SK-N-MC (cell line): ENCODE measurements around the gene SAA2.
"Not testable (repeated sequence)": the region's sequence is repeated elsewhere in the genome, so short reads cannot be mapped to it uniquely, and the experiment has no call there.

ENCODE experiments used
- DNase-seq: peaks from one replicate; pipeline ENCODE4 v3.0.0-alpha.2; 2011; ENCODE audit warnings: low read depth, low spot score
- H3K27ac ChIP-seq: fragments of 200-600 bp; sonication (generic); 2 replicates; pipeline ENCODE4 v1.5.1; 2016; ENCODE audit warnings: mixed run types
- H3K36me3 ChIP-seq: fragments of 200-600 bp; sonication (generic); 2 replicates; pipeline ENCODE4 v1.6.1; 2017; ENCODE audit warnings: antibody characterized with exemption, low read length, mixed read lengths; ENCODE audit not compliant: insufficient read depth
- H3K4me3 ChIP-seq: fragments of 200-600 bp; sonication (generic); 2 replicates; pipeline ENCODE4 v1.5.1; 2016
- H3K9ac ChIP-seq: fragments of 200-600 bp; sonication (generic); 2 replicates; pipeline ENCODE4 v1.8.0; 2017; ENCODE audit warnings: mixed run types, mixed read lengths; ENCODE audit not compliant: insufficient read length
- H3K9me3 ChIP-seq: fragments of 200-600 bp; sonication (generic); 2 replicates; pipeline ENCODE4 v1.6.1; 2017; ENCODE audit warnings: low read depth, mild to moderate bottlenecking, antibody characterized with exemption, low read length, moderate library complexity, mixed read lengths
- EZH2 ChIP-seq: fragments of 200-600 bp; sonication (generic); IDR thresholded peaks from one replicate; pipeline ENCODE4 v1.6.1; 2017; ENCODE audit warnings: antibody characterized with exemption
- FOXP2 ChIP-seq: optimal IDR thresholded peaks from 2 replicates; pipeline ENCODE3; 2011; ENCODE audit warnings: mild to moderate bottlenecking, moderate library complexity; ENCODE audit not compliant: insufficient read depth; ENCODE audit errors: extremely low read length, control extremely low read depth
- POLR2AphosphoS5 ChIP-seq: IDR thresholded peaks from 2 replicates; pipeline ENCODE4 v1.6.1; 2012; ENCODE audit warnings: mild to moderate bottlenecking, low read depth, low read length, borderline replicate concordance

The SAA2 gene

DNA sequence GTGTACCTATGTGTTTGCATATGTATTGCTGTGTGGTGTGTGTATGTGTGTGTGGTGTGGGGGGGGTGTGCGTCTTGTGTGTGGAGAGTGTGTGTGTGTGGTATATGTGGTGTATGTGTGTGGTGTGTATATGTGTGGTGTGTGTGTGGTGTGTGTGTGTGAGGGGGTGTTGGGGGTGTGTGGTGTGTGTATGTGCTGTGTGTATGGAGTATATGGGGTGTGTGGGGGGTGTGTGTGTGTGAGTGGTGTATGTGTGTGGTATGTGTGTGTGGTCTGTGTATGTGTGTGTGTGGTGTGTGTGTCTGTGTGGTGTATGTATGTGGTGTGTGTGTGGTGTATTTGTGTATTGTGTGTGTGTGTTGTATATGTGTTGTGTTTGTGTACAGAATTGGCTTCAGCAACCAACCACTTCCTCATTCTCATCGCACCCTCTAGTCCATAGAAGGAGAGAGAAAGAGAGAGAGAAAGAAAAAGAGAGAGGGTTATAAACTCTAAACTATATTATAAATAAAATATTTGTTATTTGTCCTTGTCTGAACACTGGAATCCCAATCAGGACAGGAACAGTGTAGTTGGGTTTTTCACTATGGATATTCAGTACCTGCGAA, 25.6 kb downstream of the SAA2 start:
- H3K27ac ChIP-seq = no peak overlapping the region
- H3K9me3 ChIP-seq = no peaks in the 10 kb centered on the region
- no peak overlapping the region for H3K9ac ChIP-seq
- TF ChIP-seq FOXP2 (no peak), EZH2 (no peak), POLR2AphosphoS5 (no peak)
- H3K36me3 ChIP-seq = no peaks in the 10 kb centered on the region
- no peak for DNase-seq
- no peak overlapping the region for H3K4me3 ChIP-seq

DNA sequence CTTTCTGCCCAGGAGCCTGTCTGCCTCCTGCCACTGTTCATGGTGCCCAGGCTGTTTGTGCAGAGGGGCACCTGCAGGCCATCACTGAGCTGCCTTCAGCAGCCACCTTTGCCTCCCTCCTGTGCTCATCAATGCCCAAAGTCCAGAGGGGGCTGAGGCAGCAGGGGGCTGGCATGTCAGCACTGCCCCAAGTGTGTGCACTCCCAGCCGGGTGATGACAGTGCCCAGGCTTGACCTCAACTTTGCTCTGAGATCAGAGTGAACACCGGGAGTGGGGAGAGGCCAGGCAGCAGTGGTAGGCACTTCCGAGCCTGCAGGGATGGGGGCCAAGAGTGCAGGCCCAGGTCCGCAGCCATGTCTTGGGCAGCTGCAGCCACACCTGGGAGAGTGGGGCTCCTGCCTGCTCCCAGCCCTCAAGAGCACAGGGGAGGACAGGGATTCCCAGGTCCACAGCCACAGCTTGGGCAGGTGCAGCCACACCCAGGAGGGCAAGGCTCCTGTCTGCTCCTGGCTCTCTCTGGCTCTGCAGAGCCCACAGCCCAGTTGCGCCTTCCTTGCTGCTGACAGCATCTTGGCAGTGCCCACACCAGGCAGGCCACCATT, 27.1 kb downstream of the SAA2 start:
- H3K36me3 ChIP-seq = no peaks in the 10 kb centered on the region
- H3K4me3 ChIP-seq = no peak overlapping the region
- H3K9ac ChIP-seq = no peak overlapping the region
- DNase-seq = no peak
- no peaks in the 10 kb centered on the region for H3K9me3 ChIP-seq
- no peak overlapping the region for H3K27ac ChIP-seq
- no peak for TF ChIP-seq FOXP2
- no peak for TF ChIP-seq EZH2
- TF ChIP-seq POLR2AphosphoS5 = no peak

DNA sequence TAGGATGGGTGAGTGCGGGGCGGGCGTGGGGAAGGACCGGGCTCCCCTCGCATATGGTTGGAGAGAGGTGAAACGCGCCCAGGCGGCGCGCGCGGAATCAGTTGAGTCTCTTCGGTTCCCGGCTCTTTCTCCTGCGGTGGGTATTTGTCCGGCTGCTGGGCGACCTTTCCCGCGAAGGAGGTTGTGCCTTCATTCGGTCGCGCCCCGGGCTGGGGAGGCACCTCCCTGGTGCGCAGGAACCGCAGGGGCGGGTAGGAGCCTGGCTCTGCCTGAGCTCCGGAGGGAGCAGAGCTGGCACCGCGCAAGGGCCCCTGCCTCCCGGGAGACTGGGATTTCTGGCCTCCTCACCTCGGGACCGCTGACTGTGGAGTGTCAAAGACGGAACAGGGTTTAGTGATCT, 39.4 kb downstream of the SAA2 start:
- Histone ChIP-seq H3K9ac (no peak overlapping the region), H3K36me3 (no peaks in the 10 kb centered on the region), H3K4me3 (no peak overlapping the region), H3K27ac (no peak overlapping the region), H3K9me3 (no peaks in the 10 kb centered on the region)
- DNase-seq = no peak
- no peak for TF ChIP-seq EZH2
- no peak for TF ChIP-seq POLR2AphosphoS5
- no peak for TF ChIP-seq FOXP2

DNA sequence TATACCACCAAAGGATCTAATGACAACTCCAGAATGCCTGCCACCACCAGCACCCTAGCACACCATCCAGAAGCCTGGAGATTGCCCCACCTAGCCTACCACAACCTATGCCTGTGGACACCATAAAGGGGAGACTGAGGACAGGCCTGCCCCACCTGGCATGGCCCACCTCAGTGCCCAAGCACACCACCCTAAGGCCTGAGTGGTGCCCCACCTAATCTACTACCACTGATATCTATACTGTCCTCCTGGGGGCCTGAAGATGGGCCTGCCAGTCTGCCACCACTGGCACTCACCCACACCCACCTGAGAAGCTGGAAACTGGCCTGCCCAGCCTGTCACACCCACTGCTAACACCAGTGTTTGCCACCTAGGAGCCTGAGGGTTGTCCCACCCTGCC, 43.7 kb downstream of the SAA2 start:
- Histone ChIP-seq H3K9ac (no peak overlapping the region), H3K36me3 (no peaks in the 10 kb centered on the region), H3K27ac (no peak overlapping the region), H3K4me3 (no peak overlapping the region), H3K9me3 (no peaks in the 10 kb centered on the region)
- no peak for DNase-seq
- TF ChIP-seq FOXP2 = no peak
- no peak for TF ChIP-seq POLR2AphosphoS5
- no peak for TF ChIP-seq EZH2

DNA sequence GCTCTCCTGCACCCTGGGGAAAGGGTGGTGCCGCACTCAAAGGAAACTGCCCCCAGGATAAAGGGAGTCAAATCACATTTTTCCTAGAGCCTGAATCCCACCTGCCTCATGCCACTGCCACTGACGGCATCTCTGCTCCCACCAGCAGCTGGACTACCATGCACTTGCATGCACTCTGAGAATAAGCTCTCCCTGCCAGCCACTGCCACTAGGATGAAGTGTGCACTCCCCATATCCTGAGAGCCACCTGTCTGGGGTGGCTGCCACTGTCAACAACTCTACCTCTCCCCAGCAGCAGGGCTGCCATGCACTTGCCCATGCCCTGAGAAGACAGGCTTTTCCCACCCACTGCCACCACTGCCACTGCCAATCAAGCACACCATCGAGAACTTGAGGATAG, 44.2 kb downstream of the SAA2 start:
- H3K4me3 ChIP-seq = no peak overlapping the region
- no peaks in the 10 kb centered on the region for H3K9me3 ChIP-seq
- no peaks in the 10 kb centered on the region for H3K36me3 ChIP-seq
- TF ChIP-seq EZH2 (no peak), FOXP2 (no peak), POLR2AphosphoS5 (no peak)
- no peak overlapping the region for H3K9ac ChIP-seq
- DNase-seq = no peak
- no peak overlapping the region for H3K27ac ChIP-seq

DNA sequence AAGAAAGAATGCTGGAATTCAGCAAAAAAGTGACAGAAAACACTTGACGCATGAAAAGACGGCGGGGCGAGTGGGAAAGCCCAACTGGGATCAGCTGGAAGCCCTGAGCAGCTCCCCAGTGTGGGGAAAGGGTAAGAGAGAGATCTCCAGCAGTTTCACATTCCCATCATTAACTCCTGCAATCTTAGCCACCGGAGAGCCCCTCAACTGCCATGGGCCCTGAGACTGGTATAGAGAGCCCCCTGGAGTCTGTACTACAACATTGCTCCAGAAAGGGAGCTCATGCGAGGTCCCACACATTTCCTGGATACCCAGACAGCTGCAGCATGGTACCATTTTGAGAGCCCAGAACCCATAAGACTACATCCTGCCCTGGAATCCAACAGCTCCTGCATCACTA, 44.7 kb downstream of the SAA2 start:
- no peaks in the 10 kb centered on the region for H3K9me3 ChIP-seq
- H3K9ac ChIP-seq = no peak overlapping the region
- no peak overlapping the region for H3K4me3 ChIP-seq
- no peak overlapping the region for H3K27ac ChIP-seq
- TF ChIP-seq FOXP2 = no peak
- TF ChIP-seq EZH2 = no peak
- no peak for TF ChIP-seq POLR2AphosphoS5
- DNase-seq = no peak
- no peaks in the 10 kb centered on the region for H3K36me3 ChIP-seq

DNA sequence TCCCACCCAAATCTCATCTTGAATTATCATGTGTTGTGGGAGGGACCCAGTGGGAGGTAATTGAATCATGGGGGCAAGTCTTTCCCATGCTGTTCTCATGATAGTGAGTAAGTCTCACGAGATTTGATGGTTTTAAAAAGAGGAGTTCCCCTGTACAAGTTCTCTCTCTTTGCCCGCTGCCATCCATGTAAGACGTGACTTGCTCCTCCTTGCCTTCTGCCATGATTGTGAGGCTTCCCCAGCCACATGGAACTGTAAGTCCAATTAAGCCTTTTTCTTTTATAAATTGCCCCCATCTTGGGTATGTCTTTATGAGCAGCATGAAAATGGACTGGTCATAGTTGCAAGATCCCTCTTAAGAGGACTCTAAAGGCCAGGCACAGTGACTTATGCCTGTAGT, 50.7 kb downstream of the SAA2 start:
- not testable (repeated sequence) for H3K27ac ChIP-seq, DNase-seq, H3K9me3 ChIP-seq, H3K4me3 ChIP-seq, H3K9ac ChIP-seq, H3K36me3 ChIP-seq

DNA sequence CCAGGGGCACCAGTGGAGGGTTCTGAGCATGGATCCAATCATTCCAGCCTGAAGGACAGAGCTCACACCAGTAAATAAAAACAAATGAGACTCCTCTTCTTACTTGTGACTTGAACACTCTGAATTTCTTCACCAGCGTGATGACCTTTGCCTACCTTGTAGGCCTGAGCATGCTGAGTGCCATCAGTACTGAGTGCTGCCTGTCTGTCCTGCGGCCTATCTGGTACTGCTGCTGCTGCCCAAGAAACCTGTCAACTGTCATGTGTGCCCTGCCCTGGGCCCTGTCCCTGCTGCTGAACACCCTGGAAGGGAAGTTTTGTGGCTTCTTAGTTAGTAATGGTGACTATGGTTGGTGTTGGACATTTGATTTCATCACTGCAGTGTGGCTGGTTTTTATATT, 51.9 kb downstream of the SAA2 start:
- H3K27ac ChIP-seq = no peak overlapping the region
- no peak overlapping the region for H3K9ac ChIP-seq
- H3K4me3 ChIP-seq = no peak overlapping the region
- H3K9me3 ChIP-seq = no peaks in the 10 kb centered on the region
- no peaks in the 10 kb centered on the region for H3K36me3 ChIP-seq
- TF ChIP-seq POLR2AphosphoS5 (no peak), FOXP2 (no peak), EZH2 (no peak)
- DNase-seq = no peak
